NCI-H2227 (cell line): Measurements from ENCODE around the gene NFKBIE.

Experiments
- DNase-seq: peaks from one replicate; lab custom pipeline; 2025; ENCODE audit not compliant: unreplicated experiment; lab: John Stamatoyannopoulos, UW

Gene NFKBIE

DNA sequence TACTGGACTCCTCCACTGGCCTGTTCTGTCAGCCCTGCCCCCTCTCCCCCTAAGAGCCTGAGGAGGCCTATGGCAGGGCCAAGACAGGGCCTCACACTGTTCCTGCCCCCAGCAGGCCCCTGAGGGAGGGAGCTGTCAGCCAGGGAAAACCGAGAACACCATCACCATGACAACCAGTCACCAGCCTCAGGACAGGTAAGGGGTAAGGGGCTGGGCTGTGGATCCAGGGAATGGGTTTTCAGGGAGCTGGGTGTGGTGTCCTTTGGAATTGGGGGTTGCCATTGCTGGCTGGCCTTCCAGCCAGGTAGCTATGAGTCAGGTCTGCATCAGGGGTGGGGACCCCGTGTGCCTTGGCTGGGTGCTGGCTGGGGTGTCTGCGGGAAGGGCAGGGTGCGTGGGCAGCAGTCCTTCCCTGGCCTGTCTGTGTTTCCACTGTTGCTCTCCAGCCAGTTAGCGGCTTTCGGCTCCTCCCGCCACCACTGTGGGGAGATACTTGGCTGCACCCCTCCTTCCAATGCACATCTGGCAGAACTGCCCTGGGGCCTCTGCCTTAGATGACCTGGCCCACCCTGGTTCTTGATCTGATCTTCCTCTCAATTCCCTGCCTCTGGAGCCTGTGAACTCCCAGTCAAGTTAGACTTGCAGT is 38.1 kb downstream of the NFKBIE start:
- DNase-seq = peak; percentile 25

DNA sequence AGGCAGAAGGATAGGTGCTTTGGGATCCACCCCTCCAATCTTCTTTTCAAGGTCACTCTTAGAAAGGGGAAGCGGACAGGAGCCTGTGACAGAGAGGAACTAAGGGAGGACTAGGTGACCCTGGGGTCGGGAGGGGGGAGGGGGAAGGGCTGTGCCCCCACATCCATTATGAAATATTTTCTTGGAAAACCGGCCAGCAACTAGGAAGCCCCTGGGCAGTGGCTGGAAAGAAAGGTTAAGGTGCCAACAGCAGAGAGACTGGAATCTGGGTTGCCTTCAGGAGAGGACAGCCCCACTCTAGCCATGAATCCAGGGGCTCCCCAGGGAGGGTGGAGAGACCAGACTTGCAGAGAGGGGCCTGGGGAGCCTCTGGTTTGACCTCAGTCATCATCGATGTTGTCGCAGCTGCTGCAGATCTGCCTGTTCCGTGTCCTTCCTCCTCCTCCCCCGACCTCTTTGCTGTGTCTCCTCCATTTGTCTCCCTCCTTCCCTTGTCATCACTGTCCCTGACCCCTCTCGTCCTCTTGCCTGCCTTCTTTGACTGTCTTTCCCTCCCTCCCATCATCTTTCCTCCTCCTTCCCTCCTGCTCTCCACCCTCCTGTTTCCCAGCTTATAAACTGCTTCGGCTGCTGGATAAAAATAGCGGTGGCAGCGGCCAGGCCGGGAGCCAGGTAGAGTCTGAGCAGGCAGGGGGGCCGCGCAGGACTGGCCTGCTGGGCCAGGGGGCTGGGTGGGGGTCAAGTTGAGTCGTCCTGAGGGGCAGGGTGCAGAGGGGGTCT is 38.8 kb downstream of the NFKBIE start:
- peak; percentile 17 for DNase-seq

DNA sequence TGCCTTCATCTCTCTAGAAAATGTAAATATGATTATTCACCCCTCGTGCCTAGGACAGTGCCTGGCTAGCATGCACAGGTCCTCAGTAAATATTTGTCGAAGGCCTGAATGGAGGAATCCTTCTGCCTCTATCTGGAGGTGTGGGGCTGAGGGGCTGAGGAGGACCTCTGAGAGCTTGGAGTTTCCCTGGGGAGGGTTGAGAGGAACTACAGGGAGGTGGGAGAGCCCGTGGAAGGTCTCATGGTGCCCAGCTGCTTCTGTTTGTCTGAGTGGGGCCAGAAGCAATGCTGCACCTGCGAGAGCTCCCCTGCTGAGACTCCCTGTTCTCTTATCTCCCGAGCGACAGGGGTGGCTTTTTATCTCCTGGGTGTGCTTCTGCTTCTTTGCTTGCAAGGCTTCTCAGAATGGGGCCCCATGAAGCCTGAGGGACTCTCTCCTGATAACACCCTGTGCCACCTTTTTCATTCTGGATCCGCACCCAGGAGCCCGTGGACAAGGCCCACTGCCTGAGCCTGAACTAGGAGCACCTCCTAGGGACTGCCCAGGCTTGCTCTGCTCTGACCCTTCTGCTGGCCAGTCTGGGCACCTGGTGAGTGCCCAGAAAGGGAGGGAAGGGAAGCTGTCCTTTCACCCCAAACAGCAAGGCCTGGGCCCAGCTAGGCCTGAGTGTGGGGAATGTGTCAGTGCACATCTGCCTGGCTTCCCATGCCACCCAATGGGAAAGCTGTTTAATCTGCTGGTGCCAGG is 39.6 kb downstream of the NFKBIE start:
- no peak for DNase-seq

DNA sequence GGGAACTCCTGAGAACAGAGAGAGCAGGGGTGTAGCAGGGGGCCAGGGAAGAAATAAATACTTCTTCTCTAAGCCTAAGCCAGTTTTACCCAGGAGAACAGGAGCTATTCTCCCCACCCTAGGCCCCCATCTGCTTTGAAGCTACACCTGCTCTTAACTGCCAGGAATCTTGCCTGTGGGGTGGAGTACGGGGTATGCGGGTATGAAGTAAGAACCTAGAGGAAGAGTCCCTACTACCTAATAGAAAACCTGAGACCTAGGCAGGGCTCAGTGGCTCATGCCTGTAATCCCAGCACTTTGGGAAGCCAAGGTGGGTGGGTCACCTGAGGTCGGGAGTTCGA is 40.4 kb downstream of the NFKBIE start:
- DNase-seq = no peak

DNA sequence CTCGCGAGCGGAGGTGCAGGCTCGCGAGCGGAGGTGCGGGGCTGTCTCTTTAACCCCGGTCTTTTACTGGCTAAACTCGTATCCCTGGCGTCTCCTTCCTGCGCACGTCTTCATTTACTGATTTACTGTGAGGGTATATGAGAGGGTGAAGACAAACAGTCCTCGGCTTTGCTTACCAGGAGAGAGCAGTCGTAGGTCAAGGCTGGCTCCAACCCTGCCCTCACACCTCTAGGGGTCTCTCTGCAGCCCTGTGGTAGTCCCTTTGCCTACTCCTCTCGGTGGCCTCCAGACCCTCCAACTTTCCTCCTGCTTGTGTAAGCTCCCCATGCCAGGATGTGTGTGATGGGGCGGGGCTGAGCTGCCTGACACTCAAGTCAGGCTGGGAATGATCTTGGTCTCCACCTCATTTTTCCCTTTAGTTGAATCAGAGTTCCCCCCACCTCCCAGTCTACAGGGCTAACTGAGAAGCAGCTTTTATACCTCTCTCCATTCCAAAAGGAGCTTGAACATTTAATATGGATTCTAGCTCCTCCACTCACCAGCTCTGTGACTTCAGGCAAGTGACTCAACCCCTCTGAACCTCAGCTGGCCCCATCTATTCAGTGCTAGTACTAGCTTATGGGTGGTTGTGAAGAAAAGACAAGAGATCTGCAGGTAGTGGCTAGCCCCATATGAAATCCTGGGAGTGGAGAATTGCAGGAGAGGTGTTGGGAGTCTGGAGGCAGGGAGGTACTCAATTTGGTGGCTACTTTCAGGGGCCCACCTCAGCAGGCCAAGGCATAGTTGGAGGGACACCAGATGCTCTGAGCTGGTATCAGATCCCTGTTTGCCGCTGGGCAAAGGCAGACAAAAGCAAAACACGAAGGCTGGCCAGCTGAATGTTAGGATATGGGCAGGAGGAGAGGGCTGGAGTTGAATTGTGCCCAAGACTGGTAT is 41.1 kb downstream of the NFKBIE start:
- DNase-seq = peak; percentile 10

DNA sequence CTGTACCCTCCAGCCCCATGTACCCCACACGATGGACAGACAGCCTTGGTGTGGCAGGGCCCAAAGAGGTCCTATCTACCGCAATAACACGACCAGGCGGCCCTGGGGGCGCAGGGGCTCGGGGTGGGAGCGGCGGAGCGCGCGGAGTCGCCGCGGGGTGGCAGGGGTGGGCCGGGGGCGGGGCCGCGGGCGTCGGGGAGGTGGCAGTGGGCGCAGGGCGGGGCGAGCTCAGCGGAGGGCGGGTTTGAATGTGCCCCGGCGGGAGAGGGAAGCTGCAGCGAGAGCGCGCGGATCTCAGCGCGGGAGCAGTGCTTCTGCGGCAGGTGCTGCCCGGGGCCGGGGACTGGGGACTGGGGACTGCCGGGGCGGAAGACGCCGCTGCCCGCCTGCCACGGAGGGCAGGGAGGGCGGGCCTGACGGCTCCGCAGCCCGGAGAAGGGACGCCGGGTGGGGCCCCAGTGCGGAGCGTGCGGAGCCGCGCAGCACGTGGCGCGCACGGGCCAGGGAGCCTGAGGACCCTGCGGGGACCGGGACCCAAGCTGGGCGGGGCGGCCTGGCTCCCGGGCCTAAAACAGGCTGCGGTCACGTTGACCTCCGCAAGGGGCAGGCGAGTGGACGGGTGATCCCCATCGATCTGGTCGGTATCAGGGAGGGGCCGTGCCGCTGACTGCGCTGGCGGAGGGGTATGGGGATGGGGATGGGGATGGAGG is 41.9 kb downstream of the NFKBIE start, which contains the start of gene SLC29A1:
Gene SLC29A1 (plus strand): TSS at position 277 of the 710 bp plus-strand sequence. CDS start 3,719 bp downstream, outside the sequence.
- peak; percentile 80 for DNase-seq

DNA sequence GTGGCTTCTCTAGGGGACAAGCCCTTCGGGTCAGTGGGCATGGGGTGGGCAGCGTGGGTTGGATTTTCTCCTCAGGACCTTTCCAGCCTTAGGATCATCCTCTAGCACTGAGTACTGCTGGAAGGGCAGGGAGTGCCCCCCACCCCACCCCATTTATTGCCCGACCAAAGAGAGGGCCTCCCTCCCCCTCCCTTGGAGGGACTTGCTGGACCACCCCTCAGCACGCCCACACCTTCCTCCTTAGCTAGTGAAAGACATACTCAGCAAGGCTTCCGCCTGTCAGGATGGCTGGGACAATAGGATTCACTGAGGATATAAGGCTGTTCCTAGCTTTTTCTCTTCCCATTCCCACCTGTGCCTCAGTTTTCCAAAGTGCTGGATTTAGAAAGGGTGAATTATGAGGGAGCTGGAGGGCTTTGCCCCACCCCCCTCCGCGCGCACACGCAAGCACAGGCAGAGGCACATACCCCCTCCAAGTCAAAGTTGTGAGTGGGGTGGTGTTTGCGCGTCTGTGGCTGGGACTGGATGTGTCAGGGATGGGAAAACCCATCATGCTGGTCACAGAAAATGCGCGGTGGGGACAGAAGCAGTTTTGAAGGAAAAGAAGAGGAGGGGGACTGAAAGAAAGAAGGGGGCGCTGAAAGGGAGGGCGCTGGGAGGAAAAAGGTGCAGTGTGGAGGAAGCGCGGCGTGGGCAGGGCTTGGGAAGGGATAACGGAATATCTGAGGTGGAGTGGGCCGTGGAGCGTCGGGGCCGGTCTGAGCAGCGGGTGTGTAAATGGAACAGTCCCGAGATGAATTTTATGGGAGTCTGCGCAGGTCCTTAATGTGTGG is 42.6 kb downstream of the NFKBIE start:
- DNase-seq = no peak

DNA sequence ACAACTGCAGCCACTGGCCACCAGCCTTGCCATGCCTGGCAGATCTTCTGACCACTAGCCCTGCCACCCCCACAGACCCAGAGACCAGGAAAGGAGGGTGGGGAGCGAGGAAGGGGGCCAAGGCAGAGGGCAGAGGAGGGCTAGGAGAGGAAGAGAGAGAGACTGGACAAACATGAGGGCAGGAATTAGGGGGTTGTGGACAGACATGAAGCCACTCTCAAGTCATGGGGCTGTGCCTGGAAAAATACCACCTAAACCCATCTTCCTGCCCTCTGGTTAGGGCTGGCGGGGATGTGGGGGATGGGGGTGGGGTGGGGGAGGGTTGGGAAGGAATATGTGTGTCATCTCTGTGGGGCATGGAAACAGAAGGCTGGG is 43.4 kb downstream of the NFKBIE start:
- DNase-seq = no peak

DNA sequence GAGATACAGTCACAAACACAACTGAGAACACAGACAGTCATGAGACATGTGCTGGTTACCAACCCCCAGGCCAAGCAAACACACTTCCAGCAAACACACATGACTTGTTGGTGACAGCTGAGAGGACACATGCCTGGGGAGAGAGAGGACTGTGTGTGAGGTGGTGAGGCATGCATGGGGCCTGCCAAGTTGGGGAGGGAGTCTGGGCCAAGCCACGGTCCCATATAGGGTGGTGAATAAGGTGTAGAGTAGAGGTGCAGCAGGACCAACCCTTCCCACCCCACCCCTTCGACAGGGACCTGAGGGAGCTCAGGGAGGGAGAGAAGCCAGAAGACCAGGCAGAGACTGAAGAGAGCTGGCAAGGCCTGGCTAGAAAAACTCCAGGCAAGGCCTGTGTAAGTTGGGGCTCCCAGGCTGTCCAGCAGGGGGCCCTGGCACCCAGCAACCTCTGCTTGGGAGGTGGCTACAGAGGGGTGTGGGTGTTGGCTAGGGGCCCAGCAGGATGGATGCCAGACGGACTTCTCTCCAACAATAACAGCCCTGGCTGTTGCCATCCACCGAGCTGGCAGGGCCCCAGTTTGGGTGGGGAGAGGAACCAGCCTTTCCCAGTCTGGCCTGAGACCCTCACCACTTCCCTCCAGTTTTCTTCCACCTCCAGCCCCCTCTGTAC is 43.9 kb downstream of the NFKBIE start:
- peak; percentile 36 for DNase-seq

DNA sequence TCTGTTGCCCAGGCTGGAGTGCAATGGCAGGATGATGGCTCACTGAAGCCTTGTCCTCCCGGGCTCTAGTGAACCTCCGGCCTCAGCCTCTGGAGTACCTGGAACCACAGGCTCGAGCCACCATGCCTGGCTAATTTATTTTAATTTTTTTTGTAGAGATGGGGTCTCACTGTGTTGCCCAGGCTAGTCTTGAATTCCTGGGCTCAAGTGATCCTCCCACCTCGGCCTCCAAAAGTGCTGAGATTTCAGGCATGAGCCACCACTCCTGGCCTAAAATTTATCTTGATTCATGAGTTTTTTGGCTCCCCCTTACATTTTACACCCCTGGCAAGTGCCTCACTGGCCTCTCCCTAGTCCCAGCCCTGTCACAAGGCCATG is 44.4 kb downstream of the NFKBIE start:
- no peak for DNase-seq

DNA sequence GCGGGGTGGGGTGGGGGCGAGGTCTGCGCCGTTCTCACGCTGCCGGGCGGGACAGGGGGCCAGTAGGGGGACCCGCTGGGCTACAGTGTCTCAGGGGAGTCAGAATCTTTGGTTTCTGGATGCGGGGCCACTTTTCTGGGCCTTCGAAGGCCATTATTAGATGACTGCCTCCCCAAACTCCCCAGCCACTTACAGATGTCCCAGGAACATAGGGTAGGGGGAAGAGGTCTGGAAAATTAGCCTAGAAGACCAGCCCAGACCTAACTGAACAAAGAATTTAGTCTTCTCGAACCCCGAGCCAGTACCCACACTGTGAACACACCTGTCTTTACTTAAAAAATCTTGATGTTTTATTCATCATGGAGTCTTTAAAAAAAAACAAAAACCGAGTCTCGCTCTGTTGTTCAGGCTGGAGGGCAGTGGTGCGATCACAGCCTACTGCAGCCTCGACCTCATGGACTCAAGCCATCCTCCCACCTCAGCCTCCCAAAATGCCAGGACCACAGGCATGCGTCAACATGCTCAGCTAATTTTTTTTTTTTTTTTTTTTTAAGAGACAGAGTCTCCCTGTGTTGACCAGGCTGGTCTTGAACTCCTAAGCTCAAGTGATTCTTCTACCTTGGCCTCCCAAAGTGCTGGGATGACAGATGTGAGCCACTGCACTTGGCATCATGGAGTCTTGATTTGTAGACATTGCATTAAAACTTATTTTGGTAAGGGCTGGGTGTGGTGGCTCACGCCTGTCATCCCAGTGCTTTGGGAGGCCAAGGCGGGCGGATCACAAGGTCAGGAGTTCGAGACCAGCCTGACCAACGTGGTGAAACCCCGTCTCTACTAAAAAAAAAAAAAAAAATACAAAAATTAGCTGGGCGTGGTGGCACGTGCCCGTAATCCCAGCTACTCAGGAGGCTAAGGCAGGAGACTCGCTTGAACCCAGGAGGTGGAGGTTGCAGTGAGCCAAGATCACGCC is 45.3 kb downstream of the NFKBIE start:
- DNase-seq = no peak

DNA sequence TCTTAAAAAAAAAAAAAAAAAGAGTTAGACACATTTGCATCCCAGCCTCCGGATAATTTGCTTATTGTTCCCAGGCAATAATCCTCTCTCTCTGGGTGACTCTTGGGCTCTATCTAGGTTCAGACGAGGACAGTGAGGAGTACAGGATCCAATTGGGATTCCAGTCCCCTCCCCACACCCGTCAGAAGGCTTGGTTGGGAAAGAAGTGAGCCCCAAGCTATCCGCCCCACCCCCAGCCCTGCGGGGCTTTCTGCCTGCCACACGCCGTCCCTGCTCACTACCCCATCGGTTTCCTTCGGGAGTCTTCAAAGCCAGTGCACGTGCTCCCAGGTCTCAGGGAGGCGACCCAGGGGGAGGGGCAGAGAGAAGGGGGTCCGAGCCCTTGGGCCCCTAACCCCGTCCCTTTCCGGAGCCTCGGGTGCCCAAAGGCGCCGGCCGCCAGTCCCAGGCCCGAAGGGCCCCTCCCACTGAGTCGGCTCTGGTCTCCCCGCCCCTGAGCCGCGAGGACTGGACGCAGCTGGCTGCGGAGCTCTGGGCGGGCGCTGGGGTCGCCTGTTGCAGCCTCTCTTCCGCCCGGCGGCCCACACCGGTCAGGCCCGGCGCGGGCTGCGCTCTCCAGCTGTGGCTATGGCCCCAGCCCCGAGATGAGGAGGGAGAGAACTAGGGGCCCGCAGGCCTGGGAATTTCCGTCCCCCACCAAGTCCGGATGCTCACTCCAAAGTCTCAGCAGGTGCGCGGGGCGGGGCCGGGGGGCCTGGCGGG is 46.1 kb downstream of the NFKBIE start:
- DNase-seq = peak; percentile 87

DNA sequence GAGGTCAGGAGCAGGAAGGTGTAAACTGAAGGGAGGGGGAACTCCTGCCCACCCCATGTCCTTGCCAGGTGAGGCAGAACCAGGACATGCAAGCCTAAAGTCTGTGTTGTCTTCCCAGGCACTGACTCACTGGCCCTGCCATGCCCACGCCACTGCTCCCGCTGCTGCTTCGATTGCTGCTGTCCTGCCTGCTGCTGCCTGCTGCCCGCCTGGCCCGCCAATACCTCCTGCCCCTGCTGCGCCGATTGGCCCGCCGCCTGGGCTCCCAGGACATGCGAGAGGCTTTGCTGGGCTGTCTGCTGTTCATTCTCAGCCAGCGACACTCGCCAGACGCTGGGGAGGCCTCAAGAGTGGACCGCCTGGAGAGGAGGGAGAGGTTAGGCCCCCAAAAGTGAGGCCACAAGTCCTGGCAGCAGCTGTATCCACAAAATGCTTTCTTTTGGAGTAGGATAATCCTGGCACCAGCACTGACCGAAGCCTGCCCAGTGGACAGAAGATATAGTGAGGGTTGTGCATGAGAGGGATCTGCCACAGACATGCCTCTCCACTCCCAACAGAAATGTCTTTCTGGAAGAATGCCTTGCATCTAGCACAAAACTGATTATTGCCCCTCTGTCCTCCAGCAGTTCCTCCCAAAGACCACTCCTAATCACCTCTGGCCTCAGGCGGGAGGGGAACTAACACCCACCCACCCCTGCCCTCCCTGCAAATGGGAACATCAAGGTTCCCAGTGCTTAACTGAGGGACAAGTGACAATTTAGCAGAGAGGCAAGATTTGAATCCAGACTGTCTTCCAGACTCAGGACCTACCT is 47.8 kb downstream of the NFKBIE start:
- no peak for DNase-seq

DNA sequence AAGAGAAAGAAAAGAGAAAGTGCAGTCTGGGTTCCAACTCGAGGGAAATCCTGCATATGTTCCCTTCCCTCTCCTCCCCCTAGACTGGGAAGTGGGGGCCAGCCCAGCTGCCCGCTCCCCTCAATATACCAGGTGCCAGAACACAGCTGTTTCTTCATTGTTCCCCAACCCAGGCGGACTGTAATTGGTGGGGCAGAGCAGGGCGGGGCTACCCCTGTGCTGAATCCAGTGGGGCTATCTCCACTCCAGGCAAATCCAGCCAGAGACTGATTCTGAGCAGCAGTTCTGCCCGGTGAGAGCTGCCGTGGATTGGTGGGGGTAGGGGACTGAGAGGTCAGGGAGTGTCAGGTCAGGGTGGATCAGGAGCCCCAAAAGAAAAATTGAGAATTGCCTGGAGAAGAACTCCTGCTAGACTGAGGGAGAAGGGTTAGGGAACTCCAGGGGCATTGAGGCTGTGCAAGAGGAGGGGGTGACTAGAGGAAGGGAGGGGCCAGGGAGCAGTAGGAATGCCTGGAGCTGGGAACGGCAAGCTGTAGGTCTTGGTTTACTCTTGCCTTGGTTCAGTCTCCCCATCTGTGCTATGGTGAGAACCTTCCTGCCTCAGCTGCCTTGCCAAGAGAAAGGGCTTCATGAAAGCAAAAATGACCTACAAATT is 48.5 kb downstream of the NFKBIE start, which contains the start of gene MYMX:
Gene MYMX (plus strand): TSS at position 250 of the 655 bp plus-strand sequence. CDS start 546 bp downstream, outside the sequence.
- DNase-seq = peak; percentile 45

DNA sequence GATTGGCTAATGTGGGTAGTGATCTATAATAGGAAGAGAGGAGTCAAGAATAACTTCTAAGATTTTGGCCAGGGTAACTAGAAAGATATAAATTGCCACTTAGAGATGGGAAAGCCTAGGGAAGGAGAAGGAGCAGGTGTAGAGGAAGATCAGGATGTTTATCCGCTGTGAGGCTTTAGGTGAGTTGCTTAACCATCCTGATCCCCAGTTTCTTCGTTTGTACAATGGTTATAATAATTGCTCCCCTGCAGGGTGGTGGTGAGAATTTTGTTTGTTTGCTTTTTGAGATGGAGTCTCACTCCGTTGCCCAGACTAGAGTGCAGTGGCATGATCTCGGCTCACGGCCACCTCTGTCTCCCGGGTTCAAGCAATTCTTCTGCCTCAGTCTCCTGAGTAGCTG is 51.0 kb downstream of the NFKBIE start:
- no peak for DNase-seq

DNA sequence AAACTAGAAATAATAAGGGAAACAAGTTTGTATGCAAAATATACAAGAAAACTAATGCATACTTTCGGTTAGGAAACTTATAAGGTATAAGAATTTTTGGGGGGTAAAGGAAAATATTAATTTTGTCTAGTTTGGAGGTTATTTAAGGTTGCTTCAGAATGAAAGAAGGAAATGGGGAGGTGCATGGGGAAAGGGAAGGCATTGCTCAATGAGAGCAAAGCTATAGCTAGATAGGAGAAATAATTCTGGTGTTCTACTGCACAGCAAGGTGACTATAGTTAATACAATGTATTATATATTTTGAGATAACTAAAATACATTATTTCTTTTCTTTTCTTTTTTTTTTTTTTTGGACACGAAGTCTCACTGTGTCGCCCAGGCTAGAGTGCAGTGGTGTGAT is 54.1 kb downstream of the NFKBIE start:
- DNase-seq = no peak
